HG03139 (cell line): ENCODE results near the gene MRPL32.
A peak's percentile ranks its signal among the peaks of the same experiment; 100 is the strongest.
"Not testable (repeated sequence)": the region's sequence is repeated elsewhere in the genome, so short reads cannot be mapped to it uniquely, and the experiment has no call there.

Source experiments
- ATAC-seq: cut with Tn5 transposase; IDR thresholded peaks from one replicate; pipeline ENCODE4 v1.9.1; 2021; ENCODE audit not compliant: unreplicated experiment

MRPL32 gene

DNA sequence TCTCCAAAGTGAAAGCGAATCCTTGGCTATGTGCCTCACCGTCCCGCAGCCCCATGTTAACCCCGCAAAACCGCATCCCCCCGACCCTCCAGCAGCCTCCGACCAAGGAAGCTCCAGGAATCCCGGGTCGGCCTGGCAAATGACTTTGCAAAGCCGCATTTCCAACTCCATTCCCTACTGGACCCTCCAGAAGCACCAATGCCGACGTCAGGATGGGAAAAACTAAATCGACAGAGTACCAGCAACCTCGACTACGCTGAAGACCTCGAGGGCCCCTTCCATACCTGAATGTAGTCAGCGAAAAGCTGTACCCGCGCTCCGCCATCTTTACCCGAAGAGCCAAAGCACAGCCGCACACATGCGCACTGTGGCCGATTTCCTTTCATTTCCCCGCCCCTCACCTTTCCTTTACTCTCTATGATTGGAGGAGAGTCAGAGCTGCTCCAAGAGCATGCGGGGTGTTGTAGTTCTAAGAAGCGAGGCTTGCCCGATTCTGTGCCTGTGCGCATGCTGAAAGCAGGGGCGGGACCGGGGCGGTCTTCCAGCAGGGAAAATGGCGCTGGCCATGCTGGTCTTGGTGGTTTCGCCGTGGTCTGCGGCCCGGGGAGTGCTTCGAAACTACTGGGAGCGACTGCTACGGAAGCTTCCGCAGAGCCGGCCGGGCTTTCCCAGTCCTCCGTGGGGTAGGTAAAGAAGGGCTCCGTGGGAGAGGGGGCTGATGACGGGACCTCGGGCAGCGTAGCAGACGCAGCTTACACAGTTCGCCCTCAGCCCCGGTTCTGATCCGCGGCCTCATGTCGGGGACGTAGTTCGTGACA, at the start of gene MRPL32, which contains the start of gene PSMA2:
MRPL32 (plus strand) TSS at position 543 of the 818 bp plus-strand sequence; CDS start at position 554, 11 bp downstream.
PSMA2 (minus strand) TSS at position 341 of the 818 bp plus-strand sequence; CDS start at position 325, 16 bp downstream.
- ATAC-seq = peak; percentile 99

DNA sequence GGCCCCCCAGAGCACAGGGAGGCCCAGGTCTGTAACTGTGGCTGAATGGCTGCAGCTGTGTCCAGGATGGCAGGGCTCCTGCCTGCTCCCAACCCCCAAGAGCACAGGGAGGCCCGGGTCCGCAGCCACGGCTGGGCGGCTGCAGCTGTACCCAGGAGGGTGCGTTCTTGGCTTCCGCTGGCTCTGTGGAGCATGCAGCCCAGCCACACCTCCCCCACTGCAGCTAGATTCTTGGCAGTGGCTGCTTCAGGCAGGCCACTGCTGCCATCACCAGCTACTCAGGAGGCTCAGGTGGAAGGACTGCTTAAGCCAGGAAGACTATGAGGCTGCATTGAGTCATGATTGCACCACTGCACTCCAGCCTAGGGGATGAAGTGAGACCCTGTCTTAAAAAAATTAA, 48.2 kb upstream of the MRPL32 start:
- peak; percentile 55 for ATAC-seq

DNA sequence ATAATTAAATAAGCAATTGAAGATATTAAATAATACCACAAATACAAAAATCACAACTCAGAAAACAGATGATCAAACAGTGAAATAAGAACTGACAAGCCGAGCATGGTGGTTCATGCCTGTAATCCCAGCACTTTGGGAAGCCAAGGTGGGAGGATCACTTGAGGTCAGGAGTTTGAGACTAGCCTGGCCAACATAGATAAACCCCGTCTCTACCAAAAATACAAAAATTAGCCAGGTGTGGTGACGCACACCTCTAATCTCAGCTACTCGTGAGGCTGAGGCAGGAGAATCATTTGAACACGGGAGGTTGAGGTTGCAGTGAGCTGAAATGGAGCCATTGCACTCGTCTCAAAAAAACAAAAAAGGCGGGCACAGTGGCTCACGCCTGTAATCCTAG, 47.0 kb upstream of the MRPL32 start:
- ATAC-seq = not testable (repeated sequence)

DNA sequence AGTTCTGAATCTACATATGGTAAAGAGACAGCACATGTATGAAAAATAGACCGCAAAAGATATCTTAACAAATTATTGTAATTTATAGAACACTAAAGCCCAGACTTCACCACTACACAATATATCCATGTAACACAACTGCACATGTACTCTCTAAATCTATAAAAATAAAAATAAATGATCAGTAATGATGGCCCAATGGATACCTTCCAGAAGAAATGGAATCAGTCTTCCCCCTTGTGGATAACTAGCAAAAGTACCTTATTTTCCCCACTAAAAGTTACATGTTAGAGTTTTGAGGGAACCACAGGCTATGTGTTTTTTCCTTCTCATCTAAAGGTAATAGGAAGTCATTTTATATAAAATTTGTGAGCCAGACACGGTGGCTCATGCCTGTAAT, 46.0 kb upstream of the MRPL32 start:
- no peak for ATAC-seq

DNA sequence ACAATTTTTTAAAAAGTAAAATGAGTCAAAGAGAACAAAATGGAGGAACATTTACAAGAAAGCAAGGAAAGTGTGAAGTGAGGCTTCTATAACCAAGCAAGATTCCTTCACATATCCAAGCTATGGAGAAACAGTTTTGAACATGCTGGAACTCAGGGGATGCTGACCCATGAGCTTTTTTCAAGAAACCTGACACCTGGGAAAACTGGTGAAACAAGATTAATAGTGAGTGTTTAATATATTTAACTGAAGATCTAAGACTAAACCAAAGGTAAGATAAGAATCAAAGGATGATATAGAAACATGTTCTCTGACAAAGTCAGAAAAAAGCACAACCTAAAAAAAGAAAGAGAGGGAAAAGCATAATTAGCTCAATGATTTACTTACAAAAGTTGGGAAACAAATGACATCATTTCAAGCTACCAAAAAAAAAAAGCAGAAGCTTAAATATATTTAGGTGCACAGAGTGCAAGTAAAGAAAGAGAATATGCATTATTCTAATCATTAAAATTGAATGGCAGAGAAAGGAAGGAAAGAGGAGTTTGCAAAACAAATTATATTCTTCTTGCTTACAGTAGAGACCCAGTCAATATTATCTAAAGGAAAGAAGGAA, 45.2 kb upstream of the MRPL32 start:
- ATAC-seq = no peak

DNA sequence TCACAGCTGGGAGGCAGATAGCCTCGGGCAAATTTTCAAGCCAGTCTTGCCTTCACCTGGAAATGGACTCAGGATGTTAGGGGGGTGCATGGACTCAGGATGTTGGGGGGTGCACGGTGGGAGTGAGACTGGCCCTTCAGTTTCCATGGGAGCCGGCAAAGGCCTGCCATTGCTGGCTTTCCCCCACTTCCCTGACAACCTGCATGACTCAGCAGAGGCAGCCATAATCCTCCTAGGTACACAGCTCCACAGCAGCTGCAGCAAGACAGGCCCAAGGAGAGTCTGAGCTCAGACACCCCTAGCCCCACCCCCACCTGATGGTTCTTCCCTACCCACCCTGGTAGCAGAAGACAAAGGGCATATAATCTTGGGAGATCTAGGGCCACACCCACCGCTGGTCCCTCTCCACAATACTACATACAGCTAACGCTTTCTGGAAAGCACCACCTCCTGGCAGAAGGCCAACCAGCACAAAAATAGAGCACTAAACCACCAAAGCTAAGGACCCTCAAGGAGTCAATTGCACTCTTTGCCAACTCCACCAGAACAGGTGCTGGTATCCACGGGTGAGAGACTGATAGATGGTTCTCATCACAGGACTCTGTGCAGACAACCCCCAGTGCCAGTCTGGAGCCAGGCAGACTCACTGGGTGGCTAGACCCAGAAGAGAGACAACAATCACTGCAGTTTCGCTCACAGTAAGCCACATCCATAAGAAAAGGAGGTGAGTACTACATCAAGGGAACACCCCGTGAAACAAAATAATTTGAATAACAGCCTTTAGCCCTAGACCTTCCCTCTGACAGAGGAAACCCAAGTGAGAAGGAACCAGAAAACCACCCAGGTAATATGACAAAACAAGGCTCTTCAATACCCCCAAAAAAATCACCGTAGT, 38.6 kb upstream of the MRPL32 start:
- ATAC-seq = no peak

DNA sequence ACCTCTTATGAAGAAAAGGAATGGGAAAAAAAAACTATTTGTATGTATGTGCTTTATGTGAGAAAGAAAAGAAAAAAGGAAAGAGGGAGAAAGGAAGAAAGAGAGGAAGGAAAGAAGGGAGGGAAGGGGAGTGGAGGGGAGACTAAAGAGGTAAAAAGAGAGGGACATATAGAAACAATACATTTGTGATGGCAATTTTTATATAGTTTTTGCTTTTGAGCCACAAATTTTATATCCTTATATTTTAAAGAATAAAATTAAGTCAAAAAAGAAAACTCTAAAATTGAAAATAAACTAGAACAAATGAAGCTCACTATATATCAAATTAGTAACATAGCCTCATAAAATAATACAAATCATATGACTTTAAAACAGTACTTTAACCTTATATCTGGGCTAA, 31.3 kb upstream of the MRPL32 start:
- no peak for ATAC-seq

DNA sequence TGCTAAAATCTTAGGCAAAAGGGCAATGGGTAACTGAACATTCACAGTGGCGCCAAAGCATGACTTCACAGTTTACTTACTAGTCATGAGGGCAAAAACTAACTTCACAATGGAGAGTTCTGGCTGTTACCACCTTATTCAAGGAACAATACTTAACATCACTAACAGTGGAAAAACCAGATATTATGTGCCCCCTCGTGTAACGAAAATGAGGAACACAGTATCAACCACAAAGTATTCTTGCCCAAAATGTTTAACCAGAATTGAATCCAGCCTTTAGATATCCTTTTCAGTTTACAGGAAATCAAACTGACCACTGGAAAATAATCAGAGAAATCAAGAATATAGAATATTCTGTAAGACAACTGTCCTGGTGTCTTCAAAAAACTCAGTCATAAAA, 29.8 kb upstream of the MRPL32 start:
- no peak for ATAC-seq

DNA sequence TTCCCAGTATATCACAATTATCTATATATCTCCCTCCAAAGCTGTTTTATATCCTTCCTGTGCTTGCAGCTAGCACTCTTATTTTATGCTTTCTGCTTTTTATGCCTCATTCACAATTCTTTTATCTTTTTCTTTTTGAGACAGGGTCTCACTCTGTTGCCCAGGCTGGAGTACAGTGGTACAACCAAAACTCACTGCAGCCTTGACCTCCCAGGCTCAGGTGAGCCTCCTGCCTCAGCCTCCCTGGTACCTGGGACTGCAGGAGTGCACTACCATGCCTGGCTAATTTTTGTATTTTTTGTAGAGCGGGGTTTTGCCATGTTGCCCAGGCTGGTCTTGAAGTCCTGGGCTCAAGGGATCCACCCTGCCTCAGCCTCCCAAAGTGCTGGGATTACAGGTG, 26.0 kb upstream of the MRPL32 start:
- ATAC-seq = no peak

DNA sequence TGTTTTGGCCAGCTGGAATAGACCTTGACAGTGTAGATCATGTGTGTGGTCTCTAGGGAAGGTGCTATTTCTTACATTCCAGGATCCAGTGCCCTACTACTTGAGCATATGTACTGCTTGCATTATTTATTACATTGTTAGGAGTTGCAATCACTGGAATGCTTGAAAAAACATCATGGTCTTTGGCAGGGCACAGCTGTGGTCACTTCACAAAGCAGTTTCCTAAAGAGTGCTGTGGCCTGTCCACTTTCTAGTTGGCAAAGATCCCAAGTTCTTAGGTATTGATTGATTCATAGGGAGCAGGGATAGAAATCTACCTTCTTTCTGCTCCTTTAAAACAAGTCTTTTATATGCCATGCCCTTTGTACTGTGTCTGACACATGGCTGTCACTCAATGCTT, 24.9 kb upstream of the MRPL32 start:
- no peak for ATAC-seq

DNA sequence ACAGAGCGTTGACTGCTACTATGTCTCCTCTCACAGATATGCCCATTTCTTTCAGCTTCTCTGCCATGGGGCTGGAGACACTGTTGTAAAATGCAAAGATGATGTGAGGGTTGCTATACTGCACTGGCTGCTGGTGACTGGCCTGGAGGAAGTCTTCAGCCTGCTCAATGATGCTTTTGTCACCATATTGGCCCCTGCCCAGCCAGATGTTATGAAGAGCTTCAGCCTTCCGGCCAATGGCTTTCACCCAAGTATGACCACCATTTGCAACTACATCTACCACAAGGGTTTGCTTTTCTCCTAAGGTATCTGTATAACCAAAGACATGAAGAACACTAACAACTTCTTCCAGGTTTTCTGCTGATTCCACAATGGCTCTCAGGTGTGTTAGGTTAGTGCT, 21.9 kb upstream of the MRPL32 start:
- ATAC-seq = no peak

DNA sequence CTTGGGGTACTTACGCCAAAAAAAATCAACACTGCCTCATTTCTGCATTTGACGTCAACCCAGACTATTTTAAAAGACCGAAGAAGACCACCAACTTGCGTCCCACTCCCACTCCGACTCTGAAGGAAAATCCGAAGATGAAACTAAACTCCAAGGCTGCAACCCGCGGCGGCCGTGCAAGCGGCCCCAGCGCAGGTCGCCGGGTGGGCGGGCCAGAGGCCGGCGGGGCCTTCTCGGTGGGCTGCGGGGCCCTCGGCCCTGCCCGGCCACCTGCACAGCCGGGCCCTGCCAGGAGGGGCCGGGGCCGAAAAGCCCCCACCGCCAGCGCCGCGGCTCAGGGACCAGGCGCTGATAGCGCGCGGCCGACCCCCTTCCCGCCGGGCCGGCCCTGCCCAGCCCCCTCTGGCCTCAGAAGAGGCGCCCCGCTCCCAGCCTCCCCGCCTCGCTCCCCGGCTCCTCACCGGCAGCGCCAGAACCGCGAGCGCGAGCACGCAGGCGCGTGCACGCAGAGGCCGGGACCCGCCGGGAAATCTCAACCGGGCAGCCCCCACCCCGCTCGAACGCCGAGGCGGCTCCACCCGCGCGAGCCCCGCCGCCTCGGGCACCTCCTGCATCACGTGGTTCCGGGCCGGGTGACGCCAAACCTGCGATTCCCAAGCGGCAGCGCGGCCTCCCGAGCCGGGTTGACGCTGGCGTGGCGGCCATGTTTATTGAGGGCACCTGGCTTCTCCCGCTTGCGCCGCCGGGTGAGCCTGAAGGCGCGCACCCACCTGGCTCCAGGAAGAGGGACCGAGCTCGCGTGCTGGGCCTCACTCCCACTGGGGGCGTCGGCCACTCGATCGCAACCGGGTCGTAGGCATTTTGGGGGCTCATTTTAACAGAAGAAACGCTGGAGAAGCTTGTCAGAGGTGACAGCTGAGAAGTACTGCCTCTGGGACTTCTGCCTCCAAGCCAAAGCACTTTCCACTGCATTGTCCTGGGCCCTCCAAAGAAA, 20.4 kb upstream of the MRPL32 start, which contains the start of gene C7orf25:
C7orf25 (minus strand) TSS at position 617 of the 994 bp plus-strand sequence. CDS start 1,170 bp downstream, outside the sequence.
- peak; percentile 85 for ATAC-seq

DNA sequence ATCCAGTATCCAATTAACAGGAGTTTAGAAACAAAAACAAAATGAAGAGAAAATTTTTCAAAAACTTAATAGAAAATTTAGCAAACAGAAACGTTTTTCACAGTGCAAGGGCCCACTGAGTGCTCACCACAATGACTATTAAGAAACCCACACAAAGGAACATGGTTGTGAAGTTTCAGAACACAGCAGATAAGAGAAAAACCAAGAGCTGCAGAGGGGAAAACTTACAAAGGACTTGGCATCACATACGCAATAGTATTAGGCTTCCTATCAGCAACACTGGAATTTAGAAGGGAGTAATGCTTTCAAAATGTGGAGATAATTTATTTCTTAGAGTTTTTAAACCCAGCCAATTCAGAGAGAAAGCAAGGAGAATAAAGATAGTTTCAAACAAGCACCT, 18.6 kb upstream of the MRPL32 start:
- no peak for ATAC-seq

DNA sequence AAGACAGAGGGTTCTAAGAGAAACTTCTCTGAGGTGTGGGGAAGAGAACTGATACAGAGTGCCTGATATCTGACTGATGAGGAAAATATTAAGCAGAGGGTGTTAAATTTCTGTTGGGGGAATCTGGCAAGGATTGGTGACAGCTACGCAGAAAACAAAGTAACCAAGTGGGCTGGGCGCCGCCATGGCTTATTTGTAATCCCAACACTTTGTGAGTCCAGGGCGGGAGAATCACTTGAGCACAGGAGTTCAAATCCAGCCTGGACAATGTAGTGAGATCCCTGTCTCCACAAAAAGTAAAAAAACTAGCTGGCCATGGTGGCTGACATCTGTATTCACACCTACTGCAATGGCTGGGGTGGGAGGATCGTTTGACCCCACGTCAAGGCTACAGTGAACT, 18.2 kb upstream of the MRPL32 start:
- no peak for ATAC-seq

DNA sequence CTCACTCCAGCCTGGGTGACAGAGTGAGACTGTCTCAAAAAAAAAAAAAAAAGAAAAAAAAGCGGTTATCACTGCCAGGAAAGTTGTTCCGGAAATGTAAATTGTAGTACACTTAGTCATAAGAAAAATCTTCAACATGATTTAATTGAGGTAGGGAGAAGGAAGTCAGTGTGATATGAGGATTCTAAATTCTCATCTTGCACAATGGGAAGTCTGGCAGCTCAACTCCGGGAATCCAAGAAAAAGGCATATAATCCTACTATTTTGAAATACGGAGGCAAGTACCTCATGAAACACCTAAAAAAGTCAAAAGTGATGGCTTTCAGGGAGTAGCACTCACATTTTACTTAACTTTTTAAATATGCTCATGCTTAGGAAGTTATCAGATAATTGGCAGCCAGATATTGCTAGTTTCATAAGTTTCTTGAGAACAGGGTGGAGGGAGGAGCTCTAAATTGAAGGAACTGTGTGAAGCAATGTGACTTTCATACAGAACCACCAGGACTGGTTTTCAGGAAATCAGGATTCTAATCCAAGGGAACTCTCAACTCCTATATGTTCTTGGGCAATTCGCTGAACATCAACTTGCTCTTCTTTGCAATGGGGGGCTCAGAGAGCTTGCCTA, 17.6 kb upstream of the MRPL32 start:
- no peak for ATAC-seq

DNA sequence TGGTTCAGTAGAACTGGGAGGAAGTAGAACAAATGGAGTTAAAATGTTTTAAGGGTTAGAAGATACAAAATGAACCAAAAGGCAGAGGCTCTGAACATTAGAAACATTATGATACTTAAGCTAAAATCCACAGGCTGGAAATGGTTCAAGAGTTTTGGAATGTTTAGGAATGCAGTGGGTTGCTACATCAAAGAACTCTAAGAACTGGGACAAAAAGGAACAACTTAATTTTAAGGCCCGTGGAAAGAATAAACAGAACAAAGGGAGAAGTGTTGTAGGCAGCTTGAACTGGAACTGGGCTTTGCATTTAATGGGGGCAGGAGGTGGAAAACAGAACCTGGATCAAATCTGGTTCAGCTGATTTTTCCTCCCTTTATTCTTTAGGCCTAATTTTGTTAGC, 16.8 kb upstream of the MRPL32 start:
- no peak for ATAC-seq

DNA sequence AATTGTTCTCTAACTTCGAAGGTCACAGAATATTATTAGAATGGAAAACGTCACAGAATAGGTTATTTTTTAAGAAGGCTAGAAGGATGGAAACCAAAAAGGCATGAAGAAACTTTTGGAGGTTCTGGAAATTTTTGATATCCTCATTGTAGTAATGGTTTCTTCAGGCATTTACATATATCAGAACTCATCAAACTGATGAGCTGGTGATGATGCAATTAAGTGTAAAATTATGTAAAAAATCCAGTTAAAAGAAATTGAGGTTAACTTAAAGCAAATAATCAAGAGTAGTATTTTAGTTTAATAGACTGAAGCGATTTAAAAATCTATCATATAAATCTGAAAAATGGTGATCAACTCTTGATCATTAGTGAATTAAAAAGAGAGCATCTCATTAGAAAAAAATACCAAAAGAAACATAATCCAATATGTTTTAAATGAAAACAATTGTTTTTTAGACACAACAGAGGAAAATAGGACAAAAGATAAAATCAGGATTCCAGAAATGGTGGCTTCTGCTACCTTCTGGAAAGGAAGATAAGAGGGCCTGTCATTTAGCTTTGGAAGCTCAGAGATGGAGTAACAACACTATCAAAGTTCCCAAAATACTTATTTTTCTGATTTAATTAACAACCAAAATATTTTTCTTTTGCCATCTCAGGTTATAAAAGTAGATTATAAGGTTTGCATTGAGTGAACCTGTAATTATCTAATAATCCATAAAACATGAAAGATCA, 10.0 kb upstream of the MRPL32 start:
- no peak for ATAC-seq

DNA sequence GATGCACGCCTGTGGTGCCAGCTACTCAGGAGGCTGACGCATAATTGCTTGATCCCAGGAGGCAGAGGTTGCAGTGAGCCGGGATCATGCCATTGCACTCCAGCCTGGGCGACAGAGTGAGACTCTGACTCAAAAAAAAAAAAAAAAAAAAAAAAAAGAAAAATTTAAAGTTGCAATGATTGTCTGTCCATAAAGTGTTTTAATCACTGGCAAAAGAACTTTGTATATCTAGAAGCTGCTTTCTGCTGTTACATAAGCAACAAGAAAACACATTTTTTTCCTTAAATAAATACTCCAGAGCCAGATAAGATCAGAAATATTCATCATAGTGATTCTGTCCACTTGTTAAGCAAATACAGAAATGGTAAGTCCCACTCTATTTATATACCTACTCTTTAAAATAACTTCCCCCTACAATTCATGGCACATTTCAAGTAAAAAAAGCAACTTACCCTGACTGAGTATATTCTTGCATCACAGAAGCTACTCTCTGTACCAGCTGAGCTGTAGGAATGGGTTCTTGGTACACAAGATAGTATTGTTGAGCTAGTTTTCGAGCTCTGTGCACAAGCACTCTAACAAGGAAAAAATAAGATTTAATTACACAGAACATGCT, 7.8 kb upstream of the MRPL32 start:
- ATAC-seq = no peak

DNA sequence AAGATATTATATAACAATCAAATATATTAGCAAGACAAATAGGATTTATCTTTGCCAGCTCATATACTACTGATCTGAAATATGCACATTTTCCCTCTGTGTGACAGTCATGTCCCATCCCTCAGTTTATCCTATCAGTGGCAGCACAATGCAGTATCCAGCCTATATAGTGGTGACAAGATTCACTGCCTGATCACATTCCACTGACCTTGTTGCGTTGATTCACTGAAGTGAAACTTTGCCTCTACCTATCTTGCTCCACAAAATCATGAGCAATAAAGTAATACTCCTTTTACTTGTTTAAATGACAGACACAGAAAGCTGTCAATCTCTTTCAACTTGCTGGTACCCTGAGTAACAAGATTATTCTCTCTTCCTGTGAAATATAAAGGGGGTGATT, 6.5 kb upstream of the MRPL32 start:
- ATAC-seq = no peak
